ENCODE data around the gene GRID1. TPM values are rescaled to one million over a fixed set of nuclear protein-coding genes. Genes with fewer than 3 reads are reported as not detected.

The GRID1 gene
- total RNA-seq, 1 experiment from 2014 or later, result not detected

GRCh38 chr10:86170255-86171108 is 196.1 kb downstream of the GRID1 start:
- no peaks in the 10 kb centered on the region for H3K27me3 Mint-ChIP-seq (ENCODE audit: unreplicated experiment)
- no peak for DNase-seq
- intact Hi-C loops (cut with micrococcal nuclease; ENCODE audit: unreplicated experiment), result no loop called here
- no TSS peak for BruUV-seq (replicated peaks)
- no peaks in the 10 kb centered on the region for H3K4me1 Mint-ChIP-seq (ENCODE audit: low read depth, unreplicated experiment)
- TF ChIP-seq CTCF (IDR thresholded peaks at IDR 0.05; ENCODE audit: unreplicated experiment), result no peak
- H3K4me3 Mint-ChIP-seq (ENCODE audit: low read depth, unreplicated experiment), result no peak overlapping the region
- no peaks in the 10 kb centered on the region for H3K9me3 Mint-ChIP-seq (ENCODE audit: low read depth, unreplicated experiment)
- no peaks in the 10 kb centered on the region for H3K36me3 Mint-ChIP-seq (ENCODE audit: insufficient read depth, unreplicated experiment)
- CTCF ChIA-PET, result no interaction called here
- no peak overlapping the region for H3K27ac Mint-ChIP-seq (ENCODE audit: unreplicated experiment)

- DNase-seq, result no peak
- CTCF ChIA-PET, result no interaction called here
- Mint-ChIP-seq H3K27me3 (ENCODE audit: unreplicated experiment) (peaks cover 6% of the 10 kb centered on the region), H3K9me3 (ENCODE audit: low read depth, unreplicated experiment) (no peaks in the 10 kb centered on the region), H3K4me3 (ENCODE audit: low read depth, unreplicated experiment) (no peak overlapping the region), H3K4me1 (ENCODE audit: low read depth, unreplicated experiment) (peaks cover 2% of the 10 kb centered on the region), H3K36me3 (ENCODE audit: insufficient read depth, unreplicated experiment) (peaks cover 8% of the 10 kb centered on the region), H3K27ac (ENCODE audit: unreplicated experiment) (no peak overlapping the region)
- intact Hi-C loops (cut with micrococcal nuclease; ENCODE audit: unreplicated experiment), result no loop called here
- TF ChIP-seq CTCF (IDR thresholded peaks at IDR 0.05; ENCODE audit: unreplicated experiment), result no peak
- BruUV-seq (replicated peaks), result no TSS peak
Observed at GRCh38 chr10:86169506-86170254, 196.9 kb downstream of the GRID1 start.

GRCh38 chr10:86169066-86169465 is 197.5 kb downstream of the GRID1 start:
- H3K36me3 Mint-ChIP-seq (ENCODE audit: insufficient read depth, unreplicated experiment), result peaks cover 8% of the 10 kb centered on the region
- CTCF ChIA-PET, result no interaction called here

GRCh38 chr10:86168256-86168655 is 198.3 kb downstream of the GRID1 start:
- Mint-ChIP-seq H3K27me3 (ENCODE audit: unreplicated experiment) (peaks cover 20% of the 10 kb centered on the region), H3K4me3 (ENCODE audit: low read depth, unreplicated experiment) (no peak overlapping the region), H3K4me1 (ENCODE audit: low read depth, unreplicated experiment) (peaks cover 16% of the 10 kb centered on the region), H3K9me3 (ENCODE audit: low read depth, unreplicated experiment) (no peaks in the 10 kb centered on the region), H3K27ac (ENCODE audit: unreplicated experiment) (no peak overlapping the region), H3K36me3 (ENCODE audit: insufficient read depth, unreplicated experiment) (peaks cover 8% of the 10 kb centered on the region)
- BruUV-seq (replicated peaks), result no TSS peak
- intact Hi-C loops (cut with micrococcal nuclease; ENCODE audit: unreplicated experiment), result no loop called here
- no peak for TF ChIP-seq CTCF (IDR thresholded peaks at IDR 0.05; ENCODE audit: unreplicated experiment)
- CTCF ChIA-PET, result no interaction called here
- no peak for DNase-seq

More at GRCh38 chr10:86169066-86169465, 197.5 kb downstream of the GRID1 start:
- no peak for TF ChIP-seq CTCF (IDR thresholded peaks at IDR 0.05; ENCODE audit: unreplicated experiment)
- H3K27me3 Mint-ChIP-seq (ENCODE audit: unreplicated experiment), result peaks cover 12% of the 10 kb centered on the region
- no TSS peak for BruUV-seq (replicated peaks)
- DNase-seq, result no peak
- H3K27ac Mint-ChIP-seq (ENCODE audit: unreplicated experiment), result no peak overlapping the region
- peaks cover 8% of the 10 kb centered on the region for H3K4me1 Mint-ChIP-seq (ENCODE audit: low read depth, unreplicated experiment)
- no peaks in the 10 kb centered on the region for H3K9me3 Mint-ChIP-seq (ENCODE audit: low read depth, unreplicated experiment)
- intact Hi-C loops (cut with micrococcal nuclease; ENCODE audit: unreplicated experiment), result no loop called here
- H3K4me3 Mint-ChIP-seq (ENCODE audit: low read depth, unreplicated experiment), result no peak overlapping the region
